GM21423 (cell line): ENCODE data around the gene SNCA.

ENCODE experiments used
- ATAC-seq: cut with Tn5 transposase; IDR thresholded peaks from one replicate; pipeline ENCODE4 v1.9.1; 2021; ENCODE audit warnings: mild to moderate bottlenecking, moderate library complexity; ENCODE audit not compliant: unreplicated experiment

SNCA gene

DNA sequence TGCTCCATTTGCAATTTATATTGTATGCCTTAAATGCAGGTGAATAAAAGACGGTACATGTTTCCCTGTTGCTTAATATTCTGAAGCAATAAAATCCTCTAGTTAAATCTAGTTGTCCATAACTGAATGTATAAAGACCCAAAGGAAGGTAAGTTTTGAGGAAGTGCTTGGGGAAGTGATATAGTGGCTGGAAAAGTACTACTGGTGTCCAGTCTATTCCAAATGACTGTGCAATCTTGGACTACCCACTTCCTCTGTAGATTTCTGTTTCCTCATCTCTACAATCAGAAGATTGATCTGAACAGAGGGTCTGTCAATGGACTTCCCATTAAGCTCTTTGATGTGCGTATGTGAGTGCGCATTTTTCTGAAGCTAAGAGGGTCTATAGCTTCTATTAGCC is 17.0 kb downstream of the SNCA start:
- no peak for ATAC-seq

DNA sequence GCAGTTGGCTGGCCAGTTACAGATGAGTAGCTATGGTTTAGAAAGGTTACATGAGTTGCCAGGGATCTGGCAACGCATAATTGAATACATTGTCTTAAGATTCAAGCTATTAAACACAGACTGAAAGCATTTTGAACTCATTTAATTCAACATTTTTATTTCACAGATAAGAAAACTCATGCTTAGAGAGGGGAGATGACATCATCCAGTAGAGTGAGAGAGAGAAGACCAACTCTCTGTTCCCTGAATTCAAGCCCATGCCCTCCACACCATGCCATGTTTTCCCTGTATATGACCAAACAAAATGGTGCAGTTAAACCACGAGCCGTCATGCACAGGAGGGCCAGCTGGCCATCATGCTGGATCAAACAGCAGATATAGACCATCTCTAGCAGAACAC is 22.6 kb downstream of the SNCA start:
- no peak for ATAC-seq

DNA sequence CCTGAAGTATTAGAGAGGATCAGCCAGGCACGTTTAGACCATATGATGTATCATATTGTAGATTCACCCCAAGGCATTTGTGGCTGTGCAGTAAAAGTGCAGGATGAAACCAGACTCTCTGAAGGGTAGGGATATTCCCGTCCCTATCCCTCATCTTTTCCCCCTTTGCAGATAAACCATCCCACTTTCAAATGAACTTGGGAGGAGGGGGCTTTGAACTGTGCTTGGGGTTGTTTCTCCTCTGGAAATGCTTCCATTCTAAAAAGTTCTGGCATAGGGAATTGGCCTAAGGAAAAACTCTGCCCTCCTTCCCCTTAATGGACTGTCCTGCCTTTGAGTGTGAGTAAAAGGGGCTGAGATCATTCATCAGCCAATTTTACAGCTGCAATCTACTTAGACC is 23.8 kb downstream of the SNCA start:
- no peak for ATAC-seq

DNA sequence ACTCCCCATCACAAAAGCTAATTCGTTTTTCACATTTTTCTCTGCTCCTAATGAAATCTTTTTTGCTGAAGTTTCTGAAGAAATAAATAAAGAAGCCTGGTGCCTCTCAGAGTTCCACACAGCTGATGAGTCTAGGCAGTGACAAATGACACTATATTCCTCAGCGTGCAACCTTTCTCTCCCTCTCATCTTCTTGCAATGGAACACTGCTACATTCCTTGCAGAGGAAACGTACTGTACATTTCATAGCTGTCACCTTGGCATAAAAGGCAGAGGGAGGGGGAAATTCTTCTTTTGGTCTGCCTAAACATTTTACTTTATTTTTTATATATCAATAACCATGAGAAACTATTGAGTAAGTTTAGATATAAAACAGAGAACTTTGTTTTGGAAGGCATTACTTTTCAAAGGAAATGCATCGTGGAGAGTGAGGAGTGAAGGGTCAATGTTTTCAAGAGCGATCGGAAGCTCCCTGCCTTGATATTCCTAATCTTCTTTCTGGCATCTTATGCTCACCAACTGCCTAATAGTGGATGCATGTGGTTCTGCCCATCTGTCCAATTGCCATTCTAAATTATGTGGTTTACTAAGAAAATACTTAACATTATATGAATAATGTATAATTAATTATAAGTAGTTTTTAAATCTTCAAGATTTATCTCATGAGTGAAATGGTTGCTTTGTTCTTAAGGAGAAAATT is 29.4 kb downstream of the SNCA start:
- no peak for ATAC-seq

DNA sequence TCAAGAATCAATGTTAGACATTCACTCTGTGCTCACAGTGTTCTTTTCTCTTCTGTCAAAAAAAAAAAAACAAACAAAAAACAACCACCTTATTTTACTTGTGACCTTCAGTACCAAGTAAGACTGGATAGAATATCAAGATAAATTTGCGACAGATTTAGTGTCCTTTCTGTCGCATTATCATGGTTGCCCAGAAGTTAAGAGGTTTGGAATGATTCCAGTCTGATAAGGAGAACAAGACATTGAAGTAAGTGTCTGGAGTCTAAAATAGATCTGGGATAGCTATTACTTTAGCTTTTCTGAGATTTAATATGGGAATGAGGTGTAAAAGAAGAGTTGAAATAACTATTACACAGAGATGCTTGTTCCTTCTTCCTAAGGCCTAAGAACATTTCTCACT is 31.7 kb downstream of the SNCA start:
- ATAC-seq: no peak

DNA sequence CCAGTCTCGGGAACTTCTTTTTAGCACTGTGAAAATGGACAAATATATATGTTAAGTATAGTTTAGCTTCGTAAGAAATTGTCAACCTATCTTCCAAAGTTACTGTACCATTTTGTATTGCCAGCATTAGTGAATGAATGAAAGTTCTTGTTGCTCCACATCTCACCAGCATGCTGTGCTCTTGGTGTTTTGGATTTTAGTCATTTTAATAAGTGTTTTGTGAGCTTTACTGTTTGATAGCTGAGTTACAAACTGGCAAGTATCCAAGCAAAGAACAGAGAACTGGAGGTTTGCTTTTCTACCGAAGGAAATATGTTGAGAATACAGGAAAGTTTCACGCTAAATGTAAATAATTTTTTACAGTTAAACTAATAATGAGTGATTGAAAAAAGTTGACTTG is 33.0 kb downstream of the SNCA start:
- no peak for ATAC-seq

DNA sequence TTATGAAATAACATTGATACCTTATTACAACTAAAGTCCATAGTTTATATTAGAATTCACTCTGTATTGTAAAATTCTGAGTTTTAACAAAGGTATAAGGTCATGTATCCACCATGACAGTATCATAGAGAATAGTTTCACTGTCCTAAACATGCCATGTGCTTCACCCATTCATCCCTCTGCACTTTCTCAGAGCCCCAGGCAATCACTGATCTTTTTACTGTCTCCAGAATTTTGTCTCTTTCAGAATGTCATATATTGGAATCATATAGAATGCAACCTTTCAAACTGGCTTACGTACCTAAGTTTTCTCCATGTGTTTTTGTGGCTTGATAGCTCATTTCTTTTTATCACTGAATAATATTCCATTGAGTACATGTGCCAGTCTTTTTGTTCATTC is 33.9 kb downstream of the SNCA start:
- ATAC-seq: no peak

DNA sequence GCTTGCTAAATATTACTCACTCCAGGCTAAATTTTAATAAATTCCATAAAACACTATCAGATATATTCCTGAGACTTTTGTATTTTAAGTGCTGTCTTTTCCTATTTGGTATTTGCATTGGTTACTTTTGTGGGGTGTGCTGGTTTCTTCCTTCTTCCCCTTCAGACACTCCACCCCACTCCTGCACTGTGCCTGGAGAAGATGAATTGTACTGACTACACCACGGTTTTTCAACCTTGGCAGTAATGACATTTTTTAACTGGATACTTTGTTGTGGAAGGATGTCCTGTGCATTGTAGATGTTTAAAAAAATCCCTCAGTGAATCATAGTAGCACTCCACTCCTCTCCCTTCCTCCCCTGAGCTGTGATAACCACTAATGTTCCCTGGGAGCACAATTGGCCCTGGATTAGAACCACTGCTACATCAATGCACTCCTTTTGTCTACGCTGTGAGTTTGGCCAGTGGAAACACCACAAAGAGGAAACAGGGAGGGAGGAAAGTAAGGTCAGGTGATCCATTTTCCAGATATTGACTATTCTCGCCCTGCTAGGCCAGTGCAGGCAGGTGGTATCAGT is 36.3 kb downstream of the SNCA start:
- no peak for ATAC-seq

DNA sequence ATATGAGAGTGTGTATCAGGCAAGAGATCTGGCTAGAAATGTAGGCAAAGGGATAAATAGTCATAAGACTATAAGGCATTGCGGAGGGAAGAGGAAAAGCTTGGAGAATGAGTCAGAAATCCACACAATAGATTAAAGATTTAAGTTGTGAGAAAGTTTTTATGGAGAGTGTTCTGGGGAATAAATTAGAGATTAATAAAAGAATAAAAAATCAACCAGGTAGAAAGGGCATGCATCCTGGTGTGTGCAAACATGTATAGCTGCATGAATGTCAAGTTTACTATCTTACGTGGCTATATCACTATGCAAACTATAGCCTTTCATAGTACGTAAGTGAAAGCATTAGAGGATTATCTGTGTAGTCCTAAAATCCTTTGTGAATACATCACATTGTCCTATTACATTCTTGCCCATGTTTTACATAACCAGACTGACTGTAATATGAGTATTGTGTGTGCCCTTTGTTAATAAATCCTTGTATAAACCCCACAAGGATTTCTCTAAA is 36.9 kb downstream of the SNCA start:
- no peak for ATAC-seq

DNA sequence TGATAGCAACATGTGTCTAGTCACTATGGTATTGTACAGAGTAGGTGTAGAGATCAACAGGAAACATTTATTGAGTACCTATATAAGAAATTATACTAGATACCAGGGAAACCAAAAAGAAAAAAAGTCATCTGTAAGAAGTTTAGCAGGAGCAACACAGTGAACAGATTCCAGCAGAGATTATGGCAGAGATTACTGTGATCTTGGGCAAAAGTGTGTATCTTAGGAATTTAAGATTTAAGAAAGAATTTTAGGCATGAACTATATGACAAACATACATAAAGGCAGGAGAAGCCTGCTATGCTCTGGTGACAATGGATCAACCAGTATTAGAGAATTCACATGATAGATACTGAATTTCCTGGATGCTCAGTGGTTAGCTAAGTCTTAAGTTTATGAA is 37.9 kb downstream of the SNCA start:
- ATAC-seq: no peak

DNA sequence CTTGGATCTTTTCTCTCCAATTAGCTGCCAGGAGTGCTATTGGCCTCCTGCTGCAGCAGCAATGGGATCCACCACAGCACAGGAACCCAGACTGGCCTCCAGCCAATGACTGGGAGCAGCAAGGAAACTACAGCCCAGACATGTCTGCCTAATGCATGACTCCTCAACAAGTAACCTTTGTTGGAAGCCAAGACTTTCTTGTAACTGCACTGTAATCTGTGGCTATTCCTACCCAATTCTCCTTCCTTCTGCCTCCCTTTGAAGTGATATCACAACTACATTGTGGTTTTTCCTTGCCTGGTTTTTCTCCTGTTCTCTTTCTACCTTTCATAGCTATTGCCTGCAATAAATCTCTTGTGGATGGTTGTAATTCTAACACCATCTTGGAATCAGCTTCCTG is 39.8 kb downstream of the SNCA start:
- no peak for ATAC-seq

DNA sequence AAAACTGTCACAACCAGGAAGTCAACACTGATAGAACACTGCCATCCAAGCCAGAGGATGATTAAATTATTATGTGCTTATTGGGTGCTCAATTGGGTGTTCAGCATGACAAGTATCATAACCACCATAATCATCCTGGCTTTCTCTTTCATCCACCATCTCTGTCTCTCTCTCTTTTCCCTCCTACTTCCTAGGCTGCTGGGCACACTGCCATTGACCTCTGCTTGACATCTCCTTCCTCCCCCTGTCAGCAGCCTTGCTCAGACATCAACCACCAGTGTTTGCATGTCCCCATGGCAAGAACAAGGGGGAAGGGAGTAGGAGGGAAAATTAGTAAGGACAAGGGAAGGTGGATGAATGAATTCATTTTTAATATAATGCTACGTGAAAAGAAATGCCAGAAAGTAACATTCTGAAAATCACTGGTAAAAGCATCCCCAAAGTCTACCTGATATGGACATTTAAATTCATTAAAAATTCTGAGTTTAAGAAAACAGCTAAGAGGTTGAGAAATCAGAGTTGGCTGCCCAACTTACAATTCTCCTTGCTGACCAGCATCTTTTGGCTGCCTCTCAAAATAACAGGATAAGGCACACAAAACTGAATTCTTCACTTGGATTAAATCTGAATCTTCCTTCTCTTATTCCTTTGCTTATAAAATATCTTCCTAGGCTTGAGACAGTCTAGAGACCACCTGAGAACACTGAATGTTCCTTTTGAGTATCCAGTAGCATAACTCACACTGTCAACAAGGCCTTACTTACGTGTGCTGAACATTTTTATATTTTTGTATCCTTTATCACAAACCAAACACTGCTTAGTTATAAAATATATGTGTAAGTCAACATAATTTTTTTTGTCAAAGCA is 48.5 kb downstream of the SNCA start:
- ATAC-seq: no peak

DNA sequence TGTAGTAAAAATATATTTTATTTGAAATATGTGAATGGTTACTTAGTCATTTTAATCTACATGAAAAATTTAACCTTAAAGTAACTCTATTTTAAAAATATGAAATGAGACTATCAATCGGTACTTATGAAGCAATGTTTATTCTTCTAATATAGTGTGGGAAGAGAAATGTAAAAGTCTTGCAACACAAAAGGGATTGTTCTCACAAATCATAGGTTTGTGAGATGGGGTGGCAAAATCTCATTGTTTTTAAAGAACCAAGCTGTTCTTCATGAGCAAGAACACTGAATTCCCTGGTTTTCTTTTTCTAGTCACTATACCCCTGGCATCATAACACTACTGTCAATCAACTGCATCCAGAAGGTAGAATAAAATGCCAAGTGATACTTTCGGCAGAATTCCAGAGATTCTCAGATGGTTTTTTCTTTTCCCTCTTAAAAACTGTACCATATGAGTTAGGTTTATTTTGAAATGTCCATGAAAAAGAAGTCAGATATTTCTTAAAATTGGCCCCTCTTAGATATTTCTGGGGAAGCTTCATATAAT is 52.2 kb downstream of the SNCA start:
- ATAC-seq: no peak

DNA sequence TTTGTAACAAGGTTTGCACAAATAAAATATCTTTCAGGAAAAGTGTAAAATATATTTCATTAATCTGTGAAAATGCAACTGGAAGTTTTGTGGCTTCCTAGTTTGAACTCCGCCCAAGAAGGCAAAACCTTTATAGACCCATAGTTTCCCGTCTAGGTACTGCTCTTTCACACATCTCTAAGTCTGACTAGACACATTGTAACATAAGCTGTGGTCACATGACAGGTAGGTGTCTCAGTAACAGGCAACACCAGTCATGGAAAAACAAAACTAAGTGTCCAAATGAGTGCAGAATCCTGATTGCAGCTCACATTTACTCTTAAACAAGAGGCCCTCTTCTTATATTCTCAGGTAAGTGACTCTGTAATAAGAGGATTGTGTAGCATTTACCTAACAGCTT is 55.6 kb downstream of the SNCA start:
- ATAC-seq: no peak

DNA sequence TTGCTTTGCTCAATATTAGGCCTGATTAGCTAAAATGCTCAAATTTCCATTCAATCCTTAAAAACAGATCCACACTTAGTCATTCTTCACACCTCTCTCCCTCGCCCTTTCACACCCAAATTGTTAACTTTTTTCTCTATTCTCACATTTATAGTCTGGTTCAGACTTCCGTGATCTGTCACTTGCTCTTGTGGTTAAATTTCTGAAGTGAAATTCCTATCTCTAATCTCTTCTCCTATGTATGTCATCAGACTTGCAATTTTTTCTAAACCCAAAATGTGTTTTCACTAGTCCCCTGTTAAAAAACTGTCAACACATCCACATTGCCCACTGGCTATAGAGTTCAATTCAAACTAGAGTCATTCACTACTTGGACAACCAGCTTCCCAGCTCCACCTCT is 63.2 kb downstream of the SNCA start:
- no peak for ATAC-seq

DNA sequence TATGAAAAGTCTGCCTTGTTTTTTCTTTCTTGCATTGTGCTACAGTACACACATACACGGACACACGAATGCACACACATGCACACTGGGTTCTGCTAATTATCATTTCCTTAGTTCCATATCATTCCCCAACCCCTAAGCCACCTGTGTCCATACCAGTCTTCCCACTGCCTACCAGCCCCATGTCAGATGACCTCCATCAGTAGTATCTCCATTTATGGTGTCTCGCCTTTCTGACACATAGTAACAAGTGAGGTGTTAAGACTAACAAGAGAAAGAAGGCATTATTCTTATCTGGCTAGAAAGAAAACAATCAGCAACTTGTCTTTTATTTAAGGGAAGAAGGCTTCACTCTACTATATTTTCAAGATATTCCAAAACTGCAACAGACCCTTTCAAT is 67.1 kb downstream of the SNCA start:
- ATAC-seq: no peak

DNA sequence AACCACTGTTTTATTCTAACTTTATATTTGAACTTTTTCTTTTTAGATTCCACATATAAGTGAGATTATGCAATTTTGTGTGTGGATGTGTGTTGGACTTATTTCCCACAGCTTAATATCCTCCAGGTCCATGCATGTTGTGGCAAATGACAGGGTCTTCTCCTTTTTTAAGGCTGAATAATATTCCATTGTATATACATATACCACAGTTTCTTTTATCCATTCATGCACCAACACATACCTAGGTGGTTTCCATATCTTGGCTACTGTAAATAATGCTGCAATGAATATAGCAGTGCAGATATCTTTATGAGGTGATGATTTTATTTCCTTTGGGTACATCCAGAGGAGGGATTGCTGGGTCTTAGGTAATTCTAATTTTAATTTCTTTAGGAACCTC is 69.0 kb downstream of the SNCA start:
- ATAC-seq: no peak

DNA sequence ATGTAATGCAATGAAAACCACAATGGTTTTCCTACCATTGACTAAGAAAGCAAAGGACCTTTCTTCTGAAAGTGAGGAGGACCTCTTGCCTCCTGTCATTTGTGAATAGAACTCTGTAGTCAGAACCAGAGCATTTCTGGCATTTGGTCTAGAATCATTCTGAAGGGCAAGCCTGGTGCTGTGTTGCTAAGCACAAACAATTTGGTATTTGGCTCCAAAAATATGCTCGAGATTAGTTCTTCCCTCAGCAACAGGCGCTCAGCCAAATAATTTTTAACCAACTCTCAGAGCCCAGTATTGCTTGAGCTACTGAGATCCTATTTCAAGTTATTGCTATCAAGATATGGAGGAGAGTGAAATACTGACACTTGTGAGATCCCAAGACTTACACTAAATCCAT is 71.0 kb downstream of the SNCA start:
- ATAC-seq: no peak

DNA sequence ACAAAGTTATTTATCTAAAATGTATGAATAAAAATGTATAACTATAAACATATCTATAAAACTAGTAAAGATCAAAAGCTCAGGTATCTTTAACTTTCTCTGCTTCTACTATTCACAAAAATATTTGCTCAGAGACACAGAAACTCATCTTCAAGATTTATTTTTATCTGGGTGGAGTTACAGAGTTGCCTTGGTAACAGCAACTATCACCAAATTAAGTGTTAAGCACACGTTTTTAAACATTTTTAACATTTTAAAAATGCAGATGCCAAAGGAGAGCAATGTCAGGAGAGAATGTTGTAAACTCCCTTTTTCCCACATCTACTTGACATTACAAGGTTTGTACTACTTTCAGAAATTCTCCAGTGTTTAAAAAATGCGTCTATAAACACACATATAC is 71.4 kb downstream of the SNCA start:
- no peak for ATAC-seq

DNA sequence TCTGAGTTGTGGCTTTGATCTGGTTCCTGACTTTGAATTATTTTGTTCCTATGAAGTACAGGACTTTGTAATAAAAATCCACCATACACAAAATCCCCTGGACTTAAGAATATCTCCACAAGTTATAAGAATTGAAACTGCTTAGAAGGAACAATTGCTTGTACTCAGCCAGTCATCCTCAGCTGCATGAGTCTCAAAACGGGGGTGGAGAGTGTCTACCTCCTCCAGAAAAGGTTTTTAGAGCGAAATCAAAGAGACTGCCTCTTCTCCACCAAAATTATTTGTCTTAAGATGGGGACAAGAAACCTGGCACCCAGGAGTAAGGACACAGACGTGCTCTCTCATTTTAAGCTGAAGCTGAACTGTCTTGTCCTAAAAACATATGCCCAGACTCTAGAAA is 74.7 kb downstream of the SNCA start:
- ATAC-seq: no peak

DNA sequence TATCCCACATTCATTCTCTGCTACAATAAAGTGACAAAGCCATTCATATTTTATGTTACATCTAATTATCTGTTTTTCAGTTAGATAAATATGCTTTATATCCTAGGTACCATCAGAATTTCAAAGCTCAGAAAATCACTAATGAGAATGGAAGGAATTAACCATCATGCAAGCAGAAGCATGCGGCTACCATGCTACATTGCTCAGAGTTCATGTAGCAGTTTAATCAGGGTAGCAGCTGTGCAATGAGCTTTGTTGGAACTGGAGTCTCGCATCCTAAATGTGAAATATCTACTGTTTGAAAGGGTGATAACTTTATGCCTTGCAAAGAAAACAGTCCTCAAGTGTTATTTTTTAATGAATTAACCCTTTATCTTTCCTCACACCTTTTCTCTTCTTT is 77.5 kb downstream of the SNCA start:
- no peak for ATAC-seq
